ENCODE data around the gene MACF1.

Gene MACF1

GRCh38 chr1:39328095-39328494, 123.6 kb downstream of the MACF1 start:
- no peak for DNase-seq
- Histone ChIP-seq H3K4me3 (ENCODE audit: insufficient read depth, low read depth, low read length, poor library complexity, severe bottlenecking) (no peak overlapping the region), H3K27me3 (replicated peaks; ENCODE audit: control insufficient read depth, insufficient read depth, low read length, poor library complexity, severe bottlenecking) (no peaks in the 10 kb centered on the region), H3K4me1 (ENCODE audit: control insufficient read depth, insufficient read depth, low read length, poor library complexity, severe bottlenecking) (no peaks in the 10 kb centered on the region), H3K36me3 (ENCODE audit: control insufficient read depth, insufficient read depth, low read length) (peaks cover 80% of the 10 kb centered on the region), H3K9me3 (ENCODE audit: control insufficient read depth, low read length) (no peaks in the 10 kb centered on the region), H3K27ac (ENCODE audit: insufficient read depth, low read length, poor library complexity, severe bottlenecking) (no peak overlapping the region)

DNA sequence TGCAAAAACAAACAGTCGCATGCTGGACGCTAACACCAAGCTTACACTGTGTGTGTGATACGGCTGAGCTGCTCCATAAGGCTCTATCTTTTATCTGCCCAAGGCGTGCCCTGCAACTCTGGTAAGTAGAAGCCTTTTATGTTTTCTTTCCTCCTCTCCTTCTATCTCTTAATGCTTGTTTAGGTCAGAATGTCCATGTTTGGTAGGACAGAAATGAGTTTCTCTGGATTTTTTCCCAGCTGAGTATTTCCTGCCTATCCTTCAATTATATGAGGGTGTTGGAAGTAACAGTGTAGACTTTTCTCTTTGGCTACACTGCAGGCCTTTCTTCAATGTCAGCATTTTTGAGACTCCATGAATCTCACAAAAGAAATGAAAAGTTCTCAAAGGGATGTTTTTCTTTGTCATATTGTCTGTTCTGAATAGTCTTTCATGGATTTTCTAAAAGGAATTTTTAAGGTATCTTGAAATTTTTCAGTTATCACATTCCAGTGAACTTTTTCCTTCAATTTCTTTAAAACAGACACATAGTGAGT, 124.2 kb downstream of the MACF1 start:
- H3K4me1 ChIP-seq (ENCODE audit: control insufficient read depth, insufficient read depth, low read length, poor library complexity, severe bottlenecking), result no peaks in the 10 kb centered on the region
- H3K27me3 ChIP-seq (replicated peaks; ENCODE audit: control insufficient read depth, insufficient read depth, low read length, poor library complexity, severe bottlenecking), result no peaks in the 10 kb centered on the region
- peaks cover 81% of the 10 kb centered on the region for H3K36me3 ChIP-seq (ENCODE audit: control insufficient read depth, insufficient read depth, low read length)
- no peak for DNase-seq
- H3K27ac ChIP-seq (ENCODE audit: insufficient read depth, low read length, poor library complexity, severe bottlenecking), result no peak overlapping the region
- no peaks in the 10 kb centered on the region for H3K9me3 ChIP-seq (ENCODE audit: control insufficient read depth, low read length)
- H3K4me3 ChIP-seq (ENCODE audit: insufficient read depth, low read depth, low read length, poor library complexity, severe bottlenecking), result no peak overlapping the region

- no peaks in the 10 kb centered on the region for H3K4me1 ChIP-seq (ENCODE audit: control insufficient read depth, insufficient read depth, low read length, poor library complexity, severe bottlenecking)
- no peak for DNase-seq
Measured at GRCh38 chr1:39331647-39332046, 127.2 kb downstream of the MACF1 start.

DNA sequence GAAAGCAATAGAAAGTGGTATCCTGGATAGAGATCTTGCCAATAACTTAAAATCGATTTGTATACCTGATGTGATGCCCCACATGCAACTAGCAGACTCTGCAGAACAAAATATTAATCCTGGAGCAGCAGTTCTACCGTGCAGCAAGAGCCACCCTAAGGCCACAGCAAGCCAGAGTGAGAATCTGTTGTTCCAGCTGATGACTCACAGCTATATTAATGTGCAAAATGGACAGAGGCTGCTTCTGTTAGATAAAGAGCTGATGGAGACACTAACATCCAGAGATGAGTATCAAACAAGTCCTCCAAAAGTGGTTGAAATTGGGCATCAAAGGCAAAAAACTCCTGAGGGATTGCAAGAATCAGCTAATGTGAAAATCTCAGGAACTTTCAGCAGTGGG, 127.8 kb downstream of the MACF1 start:
- Histone ChIP-seq H3K27ac (ENCODE audit: insufficient read depth, low read length, poor library complexity, severe bottlenecking) (no peak overlapping the region), H3K4me3 (ENCODE audit: insufficient read depth, low read depth, low read length, poor library complexity, severe bottlenecking) (no peak overlapping the region), H3K36me3 (ENCODE audit: control insufficient read depth, insufficient read depth, low read length) (peaks cover 65% of the 10 kb centered on the region), H3K4me1 (ENCODE audit: control insufficient read depth, insufficient read depth, low read length, poor library complexity, severe bottlenecking) (no peaks in the 10 kb centered on the region), H3K27me3 (replicated peaks; ENCODE audit: control insufficient read depth, insufficient read depth, low read length, poor library complexity, severe bottlenecking) (no peaks in the 10 kb centered on the region), H3K9me3 (ENCODE audit: control insufficient read depth, low read length) (no peaks in the 10 kb centered on the region)
- no peak for DNase-seq

More at GRCh38 chr1:39331647-39332046, 127.2 kb downstream of the MACF1 start:
- Histone ChIP-seq H3K36me3 (ENCODE audit: control insufficient read depth, insufficient read depth, low read length) (peaks cover 65% of the 10 kb centered on the region), H3K9me3 (ENCODE audit: control insufficient read depth, low read length) (no peaks in the 10 kb centered on the region), H3K4me3 (ENCODE audit: insufficient read depth, low read depth, low read length, poor library complexity, severe bottlenecking) (no peak overlapping the region), H3K27ac (ENCODE audit: insufficient read depth, low read length, poor library complexity, severe bottlenecking) (no peak overlapping the region), H3K27me3 (replicated peaks; ENCODE audit: control insufficient read depth, insufficient read depth, low read length, poor library complexity, severe bottlenecking) (no peaks in the 10 kb centered on the region)

- Histone ChIP-seq H3K4me1 (ENCODE audit: control insufficient read depth, insufficient read depth, low read length, poor library complexity, severe bottlenecking) (no peaks in the 10 kb centered on the region), H3K27me3 (replicated peaks; ENCODE audit: control insufficient read depth, insufficient read depth, low read length, poor library complexity, severe bottlenecking) (no peaks in the 10 kb centered on the region), H3K36me3 (ENCODE audit: control insufficient read depth, insufficient read depth, low read length) (peaks cover 61% of the 10 kb centered on the region), H3K9me3 (ENCODE audit: control insufficient read depth, low read length) (no peaks in the 10 kb centered on the region), H3K27ac (ENCODE audit: insufficient read depth, low read length, poor library complexity, severe bottlenecking) (no peak overlapping the region), H3K4me3 (ENCODE audit: insufficient read depth, low read depth, low read length, poor library complexity, severe bottlenecking) (no peak overlapping the region)
- no peak for DNase-seq
Measured at GRCh38 chr1:39332828-39333227, 128.3 kb downstream of the MACF1 start.

DNA sequence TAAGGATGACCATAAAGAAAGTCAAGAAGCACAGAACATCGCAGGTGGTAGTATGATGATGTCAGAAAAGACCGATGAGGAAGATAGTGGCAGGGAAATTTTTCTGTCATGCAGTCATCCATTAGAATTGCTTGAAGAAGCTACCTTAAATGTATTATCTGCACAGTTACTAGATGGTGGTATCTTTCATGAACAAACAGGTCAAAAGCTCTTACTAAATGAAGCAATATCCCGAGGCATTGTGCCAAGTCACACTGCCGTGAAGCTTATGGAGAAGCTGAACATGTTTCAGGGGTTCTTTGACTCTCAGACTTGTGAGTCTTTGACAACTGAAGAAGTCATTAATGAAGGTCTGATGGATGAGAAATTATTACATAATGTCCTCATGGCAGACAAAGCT, 128.8 kb downstream of the MACF1 start:
- Histone ChIP-seq H3K4me1 (ENCODE audit: control insufficient read depth, insufficient read depth, low read length, poor library complexity, severe bottlenecking) (no peaks in the 10 kb centered on the region), H3K36me3 (ENCODE audit: control insufficient read depth, insufficient read depth, low read length) (peaks cover 61% of the 10 kb centered on the region), H3K27ac (ENCODE audit: insufficient read depth, low read length, poor library complexity, severe bottlenecking) (no peak overlapping the region), H3K9me3 (ENCODE audit: control insufficient read depth, low read length) (no peaks in the 10 kb centered on the region), H3K4me3 (ENCODE audit: insufficient read depth, low read depth, low read length, poor library complexity, severe bottlenecking) (no peak overlapping the region), H3K27me3 (replicated peaks; ENCODE audit: control insufficient read depth, insufficient read depth, low read length, poor library complexity, severe bottlenecking) (no peaks in the 10 kb centered on the region)
- no peak for DNase-seq

- Histone ChIP-seq H3K27ac (ENCODE audit: insufficient read depth, low read length, poor library complexity, severe bottlenecking) (no peak overlapping the region), H3K4me1 (ENCODE audit: control insufficient read depth, insufficient read depth, low read length, poor library complexity, severe bottlenecking) (no peaks in the 10 kb centered on the region), H3K4me3 (ENCODE audit: insufficient read depth, low read depth, low read length, poor library complexity, severe bottlenecking) (no peak overlapping the region), H3K36me3 (ENCODE audit: control insufficient read depth, insufficient read depth, low read length) (peaks cover 69% of the 10 kb centered on the region), H3K9me3 (ENCODE audit: control insufficient read depth, low read length) (no peaks in the 10 kb centered on the region), H3K27me3 (replicated peaks; ENCODE audit: control insufficient read depth, insufficient read depth, low read length, poor library complexity, severe bottlenecking) (no peaks in the 10 kb centered on the region)
- DNase-seq, result no peak
Measured at GRCh38 chr1:39335216-39335615, 130.7 kb downstream of the MACF1 start.

DNA sequence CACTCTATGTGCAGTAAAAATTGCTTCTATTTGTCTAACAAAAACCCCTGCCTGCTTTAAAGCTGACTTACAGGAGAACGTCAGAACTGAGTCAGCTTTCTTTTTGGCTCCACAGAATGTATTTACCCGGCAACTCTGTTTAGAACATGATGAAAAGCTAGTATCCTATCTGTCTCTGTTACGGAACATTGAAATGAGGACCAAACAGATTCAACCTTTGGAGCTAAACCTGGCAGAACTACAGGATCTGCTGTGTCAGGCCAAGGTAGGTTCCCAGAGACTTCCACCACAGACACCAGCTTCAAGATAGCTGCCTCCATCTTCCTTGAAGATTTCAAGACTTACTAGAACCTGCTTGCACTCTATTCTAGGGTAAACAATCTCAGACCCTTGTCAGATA, 132.6 kb downstream of the MACF1 start:
- Histone ChIP-seq H3K27ac (ENCODE audit: insufficient read depth, low read length, poor library complexity, severe bottlenecking) (no peak overlapping the region), H3K4me1 (ENCODE audit: control insufficient read depth, insufficient read depth, low read length, poor library complexity, severe bottlenecking) (no peaks in the 10 kb centered on the region), H3K27me3 (replicated peaks; ENCODE audit: control insufficient read depth, insufficient read depth, low read length, poor library complexity, severe bottlenecking) (no peaks in the 10 kb centered on the region), H3K4me3 (ENCODE audit: insufficient read depth, low read depth, low read length, poor library complexity, severe bottlenecking) (no peak overlapping the region), H3K9me3 (ENCODE audit: control insufficient read depth, low read length) (no peaks in the 10 kb centered on the region), H3K36me3 (ENCODE audit: control insufficient read depth, insufficient read depth, low read length) (peaks cover 73% of the 10 kb centered on the region)
- DNase-seq, result no peak

GRCh38 chr1:39342776-39343175, 138.3 kb downstream of the MACF1 start:
- no peaks in the 10 kb centered on the region for H3K4me1 ChIP-seq (ENCODE audit: control insufficient read depth, insufficient read depth, low read length, poor library complexity, severe bottlenecking)
- peaks cover 88% of the 10 kb centered on the region for H3K36me3 ChIP-seq (ENCODE audit: control insufficient read depth, insufficient read depth, low read length)
- no peaks in the 10 kb centered on the region for H3K9me3 ChIP-seq (ENCODE audit: control insufficient read depth, low read length)
- no peak for DNase-seq
- no peak overlapping the region for H3K4me3 ChIP-seq (ENCODE audit: insufficient read depth, low read depth, low read length, poor library complexity, severe bottlenecking)
- no peak overlapping the region for H3K27ac ChIP-seq (ENCODE audit: insufficient read depth, low read length, poor library complexity, severe bottlenecking)
- no peaks in the 10 kb centered on the region for H3K27me3 ChIP-seq (replicated peaks; ENCODE audit: control insufficient read depth, insufficient read depth, low read length, poor library complexity, severe bottlenecking)

GRCh38 chr1:39344394-39345154, 140.1 kb downstream of the MACF1 start:
- H3K27ac ChIP-seq (ENCODE audit: insufficient read depth, low read length, poor library complexity, severe bottlenecking), result no peak overlapping the region
- H3K4me3 ChIP-seq (ENCODE audit: insufficient read depth, low read depth, low read length, poor library complexity, severe bottlenecking), result no peak overlapping the region
- H3K27me3 ChIP-seq (replicated peaks; ENCODE audit: control insufficient read depth, insufficient read depth, low read length, poor library complexity, severe bottlenecking), result no peaks in the 10 kb centered on the region
- no peaks in the 10 kb centered on the region for H3K9me3 ChIP-seq (ENCODE audit: control insufficient read depth, low read length)
- no peaks in the 10 kb centered on the region for H3K4me1 ChIP-seq (ENCODE audit: control insufficient read depth, insufficient read depth, low read length, poor library complexity, severe bottlenecking)
- no peak for DNase-seq
- peaks cover 88% of the 10 kb centered on the region for H3K36me3 ChIP-seq (ENCODE audit: control insufficient read depth, insufficient read depth, low read length)
